GM23338 (cell line): Measurements from ENCODE around the gene UBE2R2. TPM values are rescaled to one million over a fixed set of nuclear protein-coding genes. Genes with fewer than 3 reads are reported as not detected.

Experiments used
- ATAC-seq: fragments of 200-7000 bp; cut with Tn5 transposase; 3 replicates; pipeline ENCODE4 v1.9.1; 2020
- DNase-seq: peaks from one replicate; pipeline ENCODE4 v3.0.0-alpha.2; 2015; ENCODE audit warnings: low spot score
- H2AFZ ChIP-seq: fragments of 200-600 bp; sonication (generic); 2 replicates; pipeline ENCODE4 v1.8.0; 2016; ENCODE audit warnings: antibody characterized with exemption, mild to moderate bottlenecking, moderate library complexity
- H3F3A ChIP-seq: fragments of 200-600 bp; sonication (generic); replicated peaks from 2 replicates; pipeline ENCODE4 v1.8.0; 2017; ENCODE audit warnings: antibody characterized with exemption, mixed run types, low read depth
- H3K27ac ChIP-seq: fragments of 200-600 bp; sonication (generic); 2 replicates; pipeline ENCODE4 v1.6.1; 2016; ENCODE audit warnings: low read depth
- H3K27me3 ChIP-seq: fragments of 200-600 bp; sonication (generic); 2 replicates; pipeline ENCODE4 v1.8.0; 2016; ENCODE audit warnings: mild to moderate bottlenecking, mixed run types, moderate library complexity; ENCODE audit not compliant: insufficient read depth
- H3K36me3 ChIP-seq: fragments of 200-600 bp; sonication (generic); 2 replicates; pipeline ENCODE4 v1.8.0; 2016; ENCODE audit warnings: mild to moderate bottlenecking; ENCODE audit not compliant: insufficient read depth
- H3K4me1 ChIP-seq: fragments of 200-600 bp; sonication (generic); 2 replicates; pipeline ENCODE4 v1.8.0; 2016; ENCODE audit warnings: mild to moderate bottlenecking, moderate library complexity; ENCODE audit not compliant: insufficient read depth
- H3K4me2 ChIP-seq: fragments of 200-600 bp; sonication (generic); 2 replicates; pipeline ENCODE4 v1.7.1; 2017; ENCODE audit warnings: mixed run types
- H3K4me3 ChIP-seq: fragments of 200-600 bp; sonication (generic); 2 replicates; pipeline ENCODE4 v1.6.1; 2016; ENCODE audit warnings: mixed run types
- H3K79me2 ChIP-seq: fragments of 200-600 bp; sonication (generic); replicated peaks from 2 replicates; pipeline ENCODE4 v1.8.0; 2017; ENCODE audit warnings: mild to moderate bottlenecking; ENCODE audit not compliant: insufficient read depth
- H3K9me2 ChIP-seq: fragments of 200-600 bp; sonication (generic); 2 replicates; pipeline ENCODE4 v1.8.0; 2017; ENCODE audit not compliant: insufficient read depth
- H4K20me1 ChIP-seq: fragments of 200-600 bp; sonication (generic); replicated peaks from 2 replicates; pipeline ENCODE4 v1.8.0; 2017; ENCODE audit warnings: mild to moderate bottlenecking; ENCODE audit not compliant: insufficient read depth
- H3K27ac Mint-ChIP-seq: 2 replicates; pipeline ENCODE4 v1.8.0; 2020; ENCODE audit warnings: inconsistent platforms, mild to moderate bottlenecking, moderate library complexity, mixed read lengths
- H3K27me3 Mint-ChIP-seq: 3 replicates; pipeline ENCODE4 v1.8.0; 2022; ENCODE audit warnings: low read depth, mild to moderate bottlenecking, moderate library complexity, mixed read lengths, inconsistent platforms; ENCODE audit not compliant: insufficient read depth, poor library complexity
- H3K36me3 Mint-ChIP-seq: 3 replicates; pipeline ENCODE4 v1.8.0; 2021; ENCODE audit warnings: low read depth, mild to moderate bottlenecking, inconsistent platforms, moderate library complexity, mixed read lengths
- H3K4me1 Mint-ChIP-seq: 3 replicates; pipeline ENCODE4 v1.8.0; 2020; ENCODE audit warnings: mild to moderate bottlenecking, inconsistent platforms, mixed read lengths
- H3K4me3 Mint-ChIP-seq: 3 replicates; pipeline ENCODE4 v1.8.0; 2021; ENCODE audit warnings: moderate library complexity, mild to moderate bottlenecking, inconsistent platforms, mixed read lengths
- H3K9me3 Mint-ChIP-seq: 3 replicates; pipeline ENCODE4 v1.8.0; 2020; ENCODE audit warnings: moderate library complexity, mild to moderate bottlenecking, inconsistent platforms, mixed read lengths
- CREB1 ChIP-seq: fragments of 250-450 bp; sonication (Bioruptor Pico); IDR thresholded peaks from 2 replicates; pipeline ENCODE4 v1.5.0; 2020; ENCODE audit warnings: low read depth, mild to moderate bottlenecking, moderate library complexity
- STAT1 ChIP-seq: IDR thresholded peaks from one replicate; pipeline ENCODE4 v1.6.1; 2016; ENCODE audit warnings: antibody characterized with exemption; ENCODE audit not compliant: unreplicated experiment
- ZNF114 ChIP-seq: fragments of 250-450 bp; sonication (Bioruptor Pico); IDR thresholded peaks from 2 replicates; pipeline ENCODE4 v1.5.0; 2020; ENCODE audit warnings: mild to moderate bottlenecking, moderate library complexity
- ZNF331 ChIP-seq: fragments of 250-450 bp; sonication (Bioruptor Pico); IDR thresholded peaks from 2 replicates; pipeline ENCODE4 v1.5.0; 2020; ENCODE audit warnings: low read depth, mild to moderate bottlenecking, moderate library complexity
- polyA plus RNA-seq: library from polyadenylated mRNA; unstranded; fragments of >200 nt; fragmentation: Nextera tagmentation; extraction: Ambion mirVana; gene quantifications from 2 replicates; pipeline ENCODE4 v1.2.1, GENCODE V29; 2016
- total RNA-seq: library from RNA; depleted of rRNA; stranded (reverse); fragments of >200 nt; shearing (Covaris generic); gene quantifications from 2 replicates; pipeline ENCODE4 v1.2.3, GENCODE V29; 2014
- TF ChIP-seq, protein P1 (sequence below): IDR thresholded peaks from one replicate; pipeline ENCODE4 v1.6.1; 2018; ENCODE audit warnings: antibody characterized with exemption; ENCODE audit not compliant: unreplicated experiment
- TF ChIP-seq, protein P2 (sequence below): fragments of 250-450 bp; sonication (Bioruptor Pico); IDR thresholded peaks from 2 replicates; pipeline ENCODE4 v1.5.0; 2020; ENCODE audit warnings: mild to moderate bottlenecking, moderate library complexity

The UBE2R2 gene
- total and polyA plus RNA-seq, 2 experiments from 2014 or later: 23.4 to 32.5 TPM

DNA sequence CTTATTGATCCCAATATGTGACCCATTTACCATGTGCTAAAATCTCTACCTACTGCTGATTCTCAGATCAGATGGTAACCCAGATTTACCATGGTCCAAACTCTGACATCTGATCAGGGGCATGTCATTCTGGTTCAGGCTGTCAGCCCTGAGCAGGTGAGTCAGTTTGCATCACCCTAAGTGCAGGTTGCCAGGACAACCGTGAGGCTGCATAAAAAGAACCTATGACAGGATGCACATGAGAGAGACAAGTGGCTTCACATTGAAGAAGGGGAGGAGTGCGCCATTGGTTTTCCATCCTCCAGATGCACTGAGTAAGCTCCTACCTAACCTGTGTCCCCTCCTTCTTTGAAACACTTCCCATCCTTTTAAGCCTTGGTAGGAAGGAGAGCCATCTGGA lies 22.4 kb upstream of the UBE2R2 start:
- no peak overlapping the region for H3K4me3 Mint-ChIP-seq
- Histone ChIP-seq H3K27me3 (no peaks in the 10 kb centered on the region), H2AFZ (no peak overlapping the region), H3K4me3 (no peak overlapping the region), H3K9me2 (no peaks in the 10 kb centered on the region; the same call in 1 of the 2 replicates), H4K20me1 (no peaks in the 10 kb centered on the region), H3K27ac (no peak overlapping the region), H3K79me2 (no peaks in the 10 kb centered on the region), H3K36me3 (no peaks in the 10 kb centered on the region), H3K4me1 (no peaks in the 10 kb centered on the region), H3F3A (no peaks in the 10 kb centered on the region), H3K4me2 (no peak overlapping the region)
- peaks cover 4% of the 10 kb centered on the region for H3K27me3 Mint-ChIP-seq
- DNase-seq: no peak
- no peak for TF ChIP-seq CREB1
- TF ChIP-seq, protein P1, sequence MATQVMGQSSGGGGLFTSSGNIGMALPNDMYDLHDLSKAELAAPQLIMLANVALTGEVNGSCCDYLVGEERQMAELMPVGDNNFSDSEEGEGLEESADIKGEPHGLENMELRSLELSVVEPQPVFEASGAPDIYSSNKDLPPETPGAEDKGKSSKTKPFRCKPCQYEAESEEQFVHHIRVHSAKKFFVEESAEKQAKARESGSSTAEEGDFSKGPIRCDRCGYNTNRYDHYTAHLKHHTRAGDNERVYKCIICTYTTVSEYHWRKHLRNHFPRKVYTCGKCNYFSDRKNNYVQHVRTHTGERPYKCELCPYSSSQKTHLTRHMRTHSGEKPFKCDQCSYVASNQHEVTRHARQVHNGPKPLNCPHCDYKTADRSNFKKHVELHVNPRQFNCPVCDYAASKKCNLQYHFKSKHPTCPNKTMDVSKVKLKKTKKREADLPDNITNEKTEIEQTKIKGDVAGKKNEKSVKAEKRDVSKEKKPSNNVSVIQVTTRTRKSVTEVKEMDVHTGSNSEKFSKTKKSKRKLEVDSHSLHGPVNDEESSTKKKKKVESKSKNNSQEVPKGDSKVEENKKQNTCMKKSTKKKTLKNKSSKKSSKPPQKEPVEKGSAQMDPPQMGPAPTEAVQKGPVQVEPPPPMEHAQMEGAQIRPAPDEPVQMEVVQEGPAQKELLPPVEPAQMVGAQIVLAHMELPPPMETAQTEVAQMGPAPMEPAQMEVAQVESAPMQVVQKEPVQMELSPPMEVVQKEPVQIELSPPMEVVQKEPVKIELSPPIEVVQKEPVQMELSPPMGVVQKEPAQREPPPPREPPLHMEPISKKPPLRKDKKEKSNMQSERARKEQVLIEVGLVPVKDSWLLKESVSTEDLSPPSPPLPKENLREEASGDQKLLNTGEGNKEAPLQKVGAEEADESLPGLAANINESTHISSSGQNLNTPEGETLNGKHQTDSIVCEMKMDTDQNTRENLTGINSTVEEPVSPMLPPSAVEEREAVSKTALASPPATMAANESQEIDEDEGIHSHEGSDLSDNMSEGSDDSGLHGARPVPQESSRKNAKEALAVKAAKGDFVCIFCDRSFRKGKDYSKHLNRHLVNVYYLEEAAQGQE: no peak
- no peak for TF ChIP-seq ZNF114 (CRISPR knock-in tag)
- TF ChIP-seq, protein P2, sequence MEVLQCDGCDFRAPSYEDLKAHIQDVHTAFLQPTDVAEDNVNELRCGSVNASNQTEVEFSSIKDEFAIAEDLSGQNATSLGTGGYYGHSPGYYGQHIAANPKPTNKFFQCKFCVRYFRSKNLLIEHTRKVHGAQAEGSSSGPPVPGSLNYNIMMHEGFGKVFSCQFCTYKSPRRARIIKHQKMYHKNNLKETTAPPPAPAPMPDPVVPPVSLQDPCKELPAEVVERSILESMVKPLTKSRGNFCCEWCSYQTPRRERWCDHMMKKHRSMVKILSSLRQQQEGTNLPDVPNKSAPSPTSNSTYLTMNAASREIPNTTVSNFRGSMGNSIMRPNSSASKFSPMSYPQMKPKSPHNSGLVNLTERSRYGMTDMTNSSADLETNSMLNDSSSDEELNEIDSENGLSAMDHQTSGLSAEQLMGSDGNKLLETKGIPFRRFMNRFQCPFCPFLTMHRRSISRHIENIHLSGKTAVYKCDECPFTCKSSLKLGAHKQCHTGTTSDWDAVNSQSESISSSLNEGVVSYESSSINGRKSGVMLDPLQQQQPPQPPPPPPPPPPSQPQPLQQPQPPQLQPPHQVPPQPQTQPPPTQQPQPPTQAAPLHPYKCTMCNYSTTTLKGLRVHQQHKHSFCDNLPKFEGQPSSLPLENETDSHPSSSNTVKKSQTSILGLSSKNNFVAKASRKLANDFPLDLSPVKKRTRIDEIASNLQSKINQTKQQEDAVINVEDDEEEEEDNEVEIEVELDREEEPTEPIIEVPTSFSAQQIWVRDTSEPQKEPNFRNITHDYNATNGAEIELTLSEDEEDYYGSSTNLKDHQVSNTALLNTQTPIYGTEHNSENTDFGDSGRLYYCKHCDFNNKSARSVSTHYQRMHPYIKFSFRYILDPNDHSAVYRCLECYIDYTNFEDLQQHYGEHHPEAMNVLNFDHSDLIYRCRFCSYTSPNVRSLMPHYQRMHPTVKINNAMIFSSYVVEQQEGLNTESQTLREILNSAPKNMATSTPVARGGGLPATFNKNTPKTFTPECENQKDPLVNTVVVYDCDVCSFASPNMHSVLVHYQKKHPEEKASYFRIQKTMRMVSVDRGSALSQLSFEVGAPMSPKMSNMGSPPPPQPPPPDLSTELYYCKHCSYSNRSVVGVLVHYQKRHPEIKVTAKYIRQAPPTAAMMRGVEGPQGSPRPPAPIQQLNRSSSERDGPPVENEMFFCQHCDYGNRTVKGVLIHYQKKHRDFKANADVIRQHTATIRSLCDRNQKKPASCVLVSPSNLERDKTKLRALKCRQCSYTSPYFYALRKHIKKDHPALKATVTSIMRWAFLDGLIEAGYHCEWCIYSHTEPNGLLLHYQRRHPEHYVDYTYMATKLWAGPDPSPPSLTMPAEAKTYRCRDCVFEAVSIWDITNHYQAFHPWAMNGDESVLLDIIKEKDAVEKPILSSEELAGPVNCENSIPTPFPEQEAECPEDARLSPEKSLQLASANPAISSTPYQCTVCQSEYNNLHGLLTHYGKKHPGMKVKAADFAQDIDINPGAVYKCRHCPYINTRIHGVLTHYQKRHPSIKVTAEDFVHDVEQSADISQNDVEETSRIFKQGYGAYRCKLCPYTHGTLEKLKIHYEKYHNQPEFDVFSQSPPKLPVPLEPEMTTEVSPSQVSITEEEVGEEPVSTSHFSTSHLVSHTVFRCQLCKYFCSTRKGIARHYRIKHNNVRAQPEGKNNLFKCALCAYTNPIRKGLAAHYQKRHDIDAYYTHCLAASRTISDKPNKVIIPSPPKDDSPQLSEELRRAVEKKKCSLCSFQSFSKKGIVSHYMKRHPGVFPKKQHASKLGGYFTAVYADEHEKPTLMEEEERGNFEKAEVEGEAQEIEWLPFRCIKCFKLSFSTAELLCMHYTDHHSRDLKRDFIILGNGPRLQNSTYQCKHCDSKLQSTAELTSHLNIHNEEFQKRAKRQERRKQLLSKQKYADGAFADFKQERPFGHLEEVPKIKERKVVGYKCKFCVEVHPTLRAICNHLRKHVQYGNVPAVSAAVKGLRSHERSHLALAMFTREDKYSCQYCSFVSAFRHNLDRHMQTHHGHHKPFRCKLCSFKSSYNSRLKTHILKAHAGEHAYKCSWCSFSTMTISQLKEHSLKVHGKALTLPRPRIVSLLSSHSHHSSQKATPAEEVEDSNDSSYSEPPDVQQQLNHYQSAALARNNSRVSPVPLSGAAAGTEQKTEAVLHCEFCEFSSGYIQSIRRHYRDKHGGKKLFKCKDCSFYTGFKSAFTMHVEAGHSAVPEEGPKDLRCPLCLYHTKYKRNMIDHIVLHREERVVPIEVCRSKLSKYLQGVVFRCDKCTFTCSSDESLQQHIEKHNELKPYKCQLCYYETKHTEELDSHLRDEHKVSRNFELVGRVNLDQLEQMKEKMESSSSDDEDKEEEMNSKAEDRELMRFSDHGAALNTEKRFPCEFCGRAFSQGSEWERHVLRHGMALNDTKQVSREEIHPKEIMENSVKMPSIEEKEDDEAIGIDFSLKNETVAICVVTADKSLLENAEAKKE (CRISPR knock-in tag): no peak
- no peak for TF ChIP-seq STAT1
- no peak for TF ChIP-seq ZNF331
- peaks cover 15% of the 10 kb centered on the region for H3K4me1 Mint-ChIP-seq
- no peak for ATAC-seq
- H3K9me3 Mint-ChIP-seq: no peaks in the 10 kb centered on the region
- no peak overlapping the region for H3K27ac Mint-ChIP-seq
- no peaks in the 10 kb centered on the region; the same call in 2 of the 3 replicates for H3K36me3 Mint-ChIP-seq
